CD4-positive, alpha-beta T cell treated with Interleukin-1 beta for 1 hour (primary cell): ENCODE results near the gene GBX1.

Experiments used
- DNase-seq, 2 donors: peaks; one replicate each; pipeline ENCODE4 v3.0.0-alpha.2; 2020 to 2022

GBX1 gene

GRCh38 chr7:151193203-151193978 lies 25.9 kb upstream of the GBX1 start:
- DNase-seq = no peak

GRCh38 chr7:151192002-151192539 lies 24.6 kb upstream of the GBX1 start:
- DNase-seq = no peak

- no peak for DNase-seq
Measured at GRCh38 chr7:151191544-151191943, 24.1 kb upstream of the GBX1 start.

- no peak for DNase-seq
Measured at GRCh38 chr7:151189038-151189437, 21.5 kb upstream of the GBX1 start.

- DNase-seq = no peak
Measured at GRCh38 chr7:151188252-151188542, 20.7 kb upstream of the GBX1 start.

GRCh38 chr7:151187409-151188251 lies 20.1 kb upstream of the GBX1 start:
- no peak for DNase-seq

GRCh38 chr7:151186640-151187408 lies 19.3 kb upstream of the GBX1 start, which contains the start of gene ASB10:
TSS of gene ASB10 (minus strand) at chr7:151187250. CDS start at chr7:151187130, 120 bp downstream.
- no peak for DNase-seq

- no peak for DNase-seq
Measured at GRCh38 chr7:151185762-151186639, 18.5 kb upstream of the GBX1 start.

GRCh38 chr7:151181011-151181431 lies 13.5 kb upstream of the GBX1 start:
- DNase-seq = no peak

GRCh38 chr7:151179946-151180345 lies 12.5 kb upstream of the GBX1 start:
- no peak for DNase-seq

- DNase-seq = no peak
Measured at GRCh38 chr7:151179287-151179860, 11.9 kb upstream of the GBX1 start.

- no peak for DNase-seq
Measured at GRCh38 chr7:151178831-151179230, 11.3 kb upstream of the GBX1 start.

- no peak for DNase-seq
Measured at GRCh38 chr7:151178236-151178635, 10.7 kb upstream of the GBX1 start.

GRCh38 chr7:151177310-151177709 lies 9.8 kb upstream of the GBX1 start:
- DNase-seq = no peak

- DNase-seq = no peak
Measured at GRCh38 chr7:151176401-151176800, 8.9 kb upstream of the GBX1 start.

- no peak for DNase-seq
Measured at GRCh38 chr7:151175793-151176311, 8.4 kb upstream of the GBX1 start.

GRCh38 chr7:151175047-151175792 lies 7.7 kb upstream of the GBX1 start:
- DNase-seq = no peak

- peak; percentile 18 to 49 for DNase-seq
Measured at GRCh38 chr7:151174246-151175046, 7.0 kb upstream of the GBX1 start.

- no peak for DNase-seq
Measured at GRCh38 chr7:151173386-151174245, 6.1 kb upstream of the GBX1 start.
